Osteocyte (in vitro differentiated cells): ENCODE data around the gene PPP1R18. TPM values are rescaled to one million over a fixed set of nuclear protein-coding genes. Genes with fewer than 3 reads are reported as not detected.

Experiments
- DNase-seq: peaks from one replicate; pipeline ENCODE4 v3.0.0; 2021; ENCODE audit warnings: mixed read lengths; ENCODE audit not compliant: unreplicated experiment; ENCODE audit errors: extremely low spot score
- H3K27ac Mint-ChIP-seq: one replicate; pipeline ENCODE4 v1.8.0; 2021; ENCODE audit warnings: mild to moderate bottlenecking, mixed read lengths; ENCODE audit not compliant: unreplicated experiment
- H3K27me3 Mint-ChIP-seq: one replicate; pipeline ENCODE4 v1.8.0; 2021; ENCODE audit warnings: mixed read lengths; ENCODE audit not compliant: unreplicated experiment
- H3K36me3 Mint-ChIP-seq: one replicate; pipeline ENCODE4 v1.8.0; 2021; ENCODE audit warnings: mixed read lengths; ENCODE audit not compliant: unreplicated experiment
- H3K4me1 Mint-ChIP-seq: one replicate; pipeline ENCODE4 v1.8.0; 2021; ENCODE audit warnings: mixed read lengths; ENCODE audit not compliant: unreplicated experiment
- H3K4me3 Mint-ChIP-seq: one replicate; pipeline ENCODE4 v1.8.0; 2021; ENCODE audit warnings: mild to moderate bottlenecking, moderate library complexity, mixed read lengths; ENCODE audit not compliant: unreplicated experiment
- H3K9me3 Mint-ChIP-seq: one replicate; pipeline ENCODE4 v1.8.0; 2021; ENCODE audit warnings: mixed read lengths; ENCODE audit not compliant: unreplicated experiment
- CTCF ChIP-seq: fragments of 200-600 bp; sonication (generic); IDR thresholded peaks from 2 replicates; pipeline ENCODE4 v1.5.0; 2021; ENCODE audit warnings: antibody characterized with exemption, mild to moderate bottlenecking, moderate library complexity
- total RNA-seq: library from RNA; stranded (reverse); gene quantifications from 2 replicates; pipeline ENCODE4 v1.2.1, GENCODE V29; 2021

PPP1R18 gene
- total RNA-seq, 1 donor from 2014 or later, result 134 TPM

GRCh38 chr6:30687659-30688431 is 1.4 kb upstream of the PPP1R18 start:
- peak overlapping the region; percentile 97 for H3K27ac Mint-ChIP-seq
- H3K9me3 Mint-ChIP-seq, result no peaks in the 10 kb centered on the region
- peak; percentile 47 for TF ChIP-seq CTCF
- no peaks in the 10 kb centered on the region for H3K27me3 Mint-ChIP-seq
- no peak for DNase-seq
- peaks cover 61% of the 10 kb centered on the region for H3K4me1 Mint-ChIP-seq
- H3K36me3 Mint-ChIP-seq, result peaks cover 22% of the 10 kb centered on the region
- peak overlapping the region; percentile 89 for H3K4me3 Mint-ChIP-seq

GRCh38 chr6:30686908-30687658 is 638 bp upstream of the PPP1R18 start:
- no peaks in the 10 kb centered on the region for H3K27me3 Mint-ChIP-seq
- peaks cover 24% of the 10 kb centered on the region for H3K36me3 Mint-ChIP-seq
- no peaks in the 10 kb centered on the region for H3K9me3 Mint-ChIP-seq
- DNase-seq, result peak; percentile 98
- H3K27ac Mint-ChIP-seq, result peak overlapping the region; percentile 97
- no peak for TF ChIP-seq CTCF
- H3K4me3 Mint-ChIP-seq, result peak overlapping the region; percentile 89
- H3K4me1 Mint-ChIP-seq, result peaks cover 66% of the 10 kb centered on the region

- TF ChIP-seq CTCF, result no peak
- Mint-ChIP-seq H3K9me3 (no peaks in the 10 kb centered on the region), H3K36me3 (peaks cover 26% of the 10 kb centered on the region), H3K4me1 (peaks cover 71% of the 10 kb centered on the region), H3K27me3 (no peaks in the 10 kb centered on the region), H3K27ac (peak overlapping the region; percentile 97), H3K4me3 (peak overlapping the region; percentile 89)
- DNase-seq, result no peak
These were observed 1.1 kb downstream of the PPP1R18 start for GRCh38 chr6:30685157-30686008.

- Mint-ChIP-seq H3K27ac (peak overlapping the region; percentile 97), H3K9me3 (no peaks in the 10 kb centered on the region), H3K36me3 (peaks cover 28% of the 10 kb centered on the region), H3K4me3 (peak overlapping the region; percentile 89), H3K27me3 (no peaks in the 10 kb centered on the region), H3K4me1 (peaks cover 71% of the 10 kb centered on the region)
- no peak for TF ChIP-seq CTCF
- no peak for DNase-seq
These were observed 1.9 kb downstream of the PPP1R18 start for GRCh38 chr6:30684386-30685156.
